ENCODE measurements around the gene DSCAML1. TPM values are rescaled to one million over a fixed set of nuclear protein-coding genes. Genes with fewer than 3 reads are reported as not detected.

The DSCAML1 gene
- total RNA-seq, 1 experiment from 2014 or later: not detected

DNA sequence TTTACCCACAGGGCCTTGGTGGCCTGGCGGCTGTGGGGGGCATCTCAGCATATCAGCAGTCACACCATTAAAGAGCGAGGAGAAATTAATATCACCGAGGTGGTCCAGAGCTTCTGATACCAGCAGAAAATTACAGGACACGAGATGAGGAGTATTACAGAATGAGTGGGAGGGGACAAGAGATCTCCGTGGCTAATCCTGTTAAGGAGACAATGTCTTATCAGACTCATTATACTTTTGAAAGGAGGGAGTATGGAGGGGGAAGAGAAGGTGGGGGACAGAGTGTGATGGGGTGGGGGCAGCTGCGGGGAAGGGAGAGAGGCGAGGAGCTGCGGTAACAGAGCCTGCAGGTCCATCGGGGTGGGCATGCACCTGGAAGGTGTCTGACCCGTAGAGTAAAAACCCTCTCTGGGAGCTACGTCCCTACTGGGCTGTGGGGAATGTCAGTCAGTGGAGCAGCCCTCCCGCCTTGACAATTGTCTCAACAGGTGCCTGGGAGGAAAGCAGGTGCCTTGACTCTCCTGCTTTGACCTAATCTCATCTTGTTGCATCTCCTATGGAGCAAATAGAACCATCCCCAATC, 245.2 kb downstream of the DSCAML1 start:
- in situ Hi-C loops (cut with HindIII; ENCODE audit: low pct_unique_long_range_greater_than_20kb, low sequenced_read_pairs): no loop called here

DNA sequence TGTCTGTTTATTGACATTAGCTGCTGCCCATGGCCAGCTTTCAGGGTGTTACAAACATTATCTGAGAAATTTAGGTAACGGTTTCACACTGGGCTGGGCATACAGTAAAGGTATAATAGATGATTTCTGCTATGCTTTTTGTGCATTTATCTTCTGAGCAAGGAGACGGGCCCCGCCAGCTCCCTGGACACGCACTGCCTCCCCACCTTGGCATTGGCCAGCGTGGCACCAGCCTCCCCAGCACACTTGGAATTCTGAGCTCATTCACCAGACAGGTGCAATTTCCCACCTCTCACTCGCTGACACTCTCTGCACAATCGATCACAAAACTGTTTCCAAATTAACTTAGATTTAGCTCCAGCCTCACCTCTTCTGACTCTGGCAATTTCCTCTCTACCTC, 246.6 kb downstream of the DSCAML1 start:
- in situ Hi-C loops (cut with HindIII; ENCODE audit: low pct_unique_long_range_greater_than_20kb, low sequenced_read_pairs): no loop called here
- DNase-seq (ENCODE audit: low read depth, low spot score): no peak

More for the DNA sequence above, 245.2 kb downstream of the DSCAML1 start:
- DNase-seq (ENCODE audit: low read depth, low spot score): no peak

DNA sequence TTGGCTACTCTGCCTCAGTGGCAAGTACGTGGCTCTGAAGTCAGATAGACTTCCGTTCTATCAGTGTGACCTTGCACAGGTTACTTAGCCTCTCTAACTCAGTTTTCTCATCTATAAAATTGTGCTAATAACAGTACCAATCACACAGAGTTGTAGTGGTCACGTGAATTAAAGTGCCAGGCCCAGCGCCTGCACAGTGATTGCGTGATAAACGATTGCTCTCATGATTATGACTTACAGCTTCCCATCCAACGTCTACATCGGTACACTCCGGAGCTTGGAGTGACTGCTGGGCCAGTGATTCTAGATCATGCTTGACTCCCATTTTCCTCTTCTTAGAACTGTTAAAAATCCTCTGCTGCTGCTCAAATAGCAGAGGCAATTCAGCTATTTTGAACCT, 247.6 kb downstream of the DSCAML1 start:
- in situ Hi-C loops (cut with HindIII; ENCODE audit: low pct_unique_long_range_greater_than_20kb, low sequenced_read_pairs): no loop called here
- no peak for DNase-seq (ENCODE audit: low read depth, low spot score)

DNA sequence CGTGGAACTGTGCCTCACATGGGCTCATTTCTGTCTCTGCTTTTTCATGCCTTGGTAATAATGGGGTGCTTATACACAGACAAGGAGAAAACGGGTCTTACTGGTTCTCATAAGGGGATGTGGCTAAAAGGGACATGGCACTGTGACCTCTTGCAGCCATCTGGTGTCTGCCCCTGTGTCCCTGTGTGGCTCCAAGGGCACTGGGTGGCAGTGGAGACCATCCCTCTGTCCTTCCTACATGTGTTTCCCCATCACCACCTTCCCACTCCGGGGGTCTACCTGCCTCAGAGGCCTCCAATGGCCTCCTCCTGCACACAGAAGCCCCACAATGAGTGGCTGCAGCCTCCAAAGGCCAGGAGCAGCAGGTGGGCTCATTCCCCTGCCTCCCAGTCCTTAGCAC, 248.1 kb downstream of the DSCAML1 start:
- no peak for DNase-seq (ENCODE audit: low read depth, low spot score)
- in situ Hi-C loops (cut with HindIII; ENCODE audit: low pct_unique_long_range_greater_than_20kb, low sequenced_read_pairs): no loop called here

DNA sequence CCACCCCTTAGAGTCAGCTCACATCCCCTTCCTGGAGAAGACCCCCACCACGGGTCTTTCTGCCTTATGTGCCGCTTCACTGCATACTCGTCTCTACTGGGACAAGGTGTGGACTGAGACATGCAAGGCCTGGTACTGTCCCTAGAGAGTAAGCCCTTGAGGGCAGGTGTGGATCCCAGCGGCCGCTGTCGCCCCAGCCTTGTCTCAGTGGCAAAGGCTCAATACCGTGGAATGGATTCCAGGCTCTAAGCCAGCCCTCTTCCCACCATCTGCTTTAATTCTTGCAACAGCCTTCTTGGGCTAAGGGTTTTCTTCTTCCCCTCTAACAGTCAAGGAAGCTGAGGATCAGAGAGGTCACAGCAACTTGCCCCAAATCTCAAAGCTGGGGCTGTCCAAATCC, 249.1 kb downstream of the DSCAML1 start:
- no peak for DNase-seq (ENCODE audit: low read depth, low spot score)
- in situ Hi-C loops (cut with HindIII; ENCODE audit: low pct_unique_long_range_greater_than_20kb, low sequenced_read_pairs): no loop called here

DNA sequence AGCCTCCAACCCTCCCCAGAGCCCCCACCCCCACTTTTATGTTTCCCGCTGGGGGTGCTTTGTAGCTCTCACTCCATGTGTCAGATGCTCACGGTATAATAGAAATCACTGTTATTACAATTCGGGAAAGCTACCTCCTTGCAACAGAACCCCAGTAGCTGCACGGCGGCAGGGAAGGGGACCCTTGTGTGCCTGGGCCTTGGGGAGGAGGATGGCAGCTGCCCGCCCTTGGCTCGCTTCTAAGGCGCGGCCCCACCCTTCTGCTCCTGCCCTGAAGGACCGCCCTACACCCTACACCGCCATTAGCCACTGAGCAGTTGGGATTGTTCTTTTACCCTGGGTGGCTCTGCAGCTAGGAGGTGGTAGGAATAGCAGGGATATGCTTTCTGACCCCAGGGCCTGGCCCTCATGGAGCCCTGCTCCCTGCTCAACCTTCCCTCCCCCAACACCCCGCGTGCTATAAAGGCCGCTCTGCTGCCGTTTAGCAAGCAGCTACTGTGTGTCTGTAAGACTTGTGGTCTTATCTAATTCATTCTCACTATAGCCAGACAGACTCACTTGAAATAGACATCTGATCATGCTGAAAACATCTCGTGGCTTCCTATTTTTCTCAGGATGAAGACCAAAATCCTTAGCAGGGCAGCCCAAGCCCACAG, 249.7 kb downstream of the DSCAML1 start:
- in situ Hi-C loops (cut with HindIII; ENCODE audit: low pct_unique_long_range_greater_than_20kb, low sequenced_read_pairs): no loop called here

DNA sequence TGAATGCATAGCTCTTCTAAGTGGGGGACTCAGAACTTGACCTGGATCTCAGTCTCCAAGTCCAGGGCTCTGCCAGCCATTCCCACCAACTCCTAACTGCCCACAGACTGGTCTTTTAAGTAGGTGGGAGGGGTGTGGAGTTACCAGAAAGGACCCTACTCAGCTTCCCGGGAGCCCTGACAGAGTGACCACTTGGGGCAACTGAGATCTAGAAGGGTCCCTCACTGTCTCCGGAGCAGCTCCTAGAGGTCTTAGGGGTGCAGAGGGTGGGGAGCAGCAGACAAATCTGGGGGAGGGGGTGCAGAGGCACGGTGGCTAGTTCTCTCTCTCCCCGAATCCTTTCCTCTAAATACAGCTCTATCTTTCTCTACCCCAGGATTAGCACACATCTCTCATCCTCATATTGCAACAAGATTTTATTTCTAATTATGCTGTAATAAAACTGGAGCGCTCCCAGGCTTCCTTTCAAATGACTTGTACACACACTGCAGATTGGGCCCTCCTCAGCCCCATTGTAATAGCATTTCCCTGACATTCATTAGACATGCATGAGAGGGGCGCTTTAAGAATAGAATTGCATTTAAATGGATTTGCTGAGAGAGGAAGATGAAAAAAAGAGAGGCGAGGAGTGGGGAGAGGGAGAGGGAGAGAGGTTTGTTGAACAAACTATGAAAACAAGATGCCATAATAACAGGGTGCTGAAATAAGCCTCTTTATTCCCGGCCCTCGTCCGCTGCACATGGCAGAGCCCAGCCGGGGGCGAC, 250.4 kb downstream of the DSCAML1 start:
- DNase-seq (ENCODE audit: low read depth, low spot score): no peak
- in situ Hi-C loops (cut with HindIII; ENCODE audit: low pct_unique_long_range_greater_than_20kb, low sequenced_read_pairs): no loop called here

More for the DNA sequence above, 249.7 kb downstream of the DSCAML1 start:
- DNase-seq (ENCODE audit: low read depth, low spot score): no peak

DNA sequence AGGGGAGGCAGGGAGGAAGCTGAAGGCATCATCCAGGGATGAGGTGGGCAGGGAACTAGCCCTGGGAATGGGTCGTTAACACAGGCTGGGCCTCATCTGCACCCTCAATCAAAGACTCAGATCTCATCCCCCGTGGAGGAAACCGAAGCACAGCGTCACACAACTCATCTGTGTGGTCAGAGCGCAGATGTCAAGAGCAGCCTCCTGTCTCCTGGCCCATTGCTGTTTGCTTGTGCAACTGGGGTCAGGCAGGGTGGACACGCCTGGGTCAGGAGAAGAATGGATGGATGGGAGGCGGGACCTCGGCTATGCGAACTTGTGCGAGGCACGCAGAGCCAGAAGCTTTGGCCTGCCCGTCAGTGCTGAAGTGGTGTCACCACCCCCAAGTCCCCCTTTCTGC, 251.3 kb downstream of the DSCAML1 start:
- no peak for DNase-seq (ENCODE audit: low read depth, low spot score)
- in situ Hi-C loops (cut with HindIII; ENCODE audit: low pct_unique_long_range_greater_than_20kb, low sequenced_read_pairs): no loop called here

DNA sequence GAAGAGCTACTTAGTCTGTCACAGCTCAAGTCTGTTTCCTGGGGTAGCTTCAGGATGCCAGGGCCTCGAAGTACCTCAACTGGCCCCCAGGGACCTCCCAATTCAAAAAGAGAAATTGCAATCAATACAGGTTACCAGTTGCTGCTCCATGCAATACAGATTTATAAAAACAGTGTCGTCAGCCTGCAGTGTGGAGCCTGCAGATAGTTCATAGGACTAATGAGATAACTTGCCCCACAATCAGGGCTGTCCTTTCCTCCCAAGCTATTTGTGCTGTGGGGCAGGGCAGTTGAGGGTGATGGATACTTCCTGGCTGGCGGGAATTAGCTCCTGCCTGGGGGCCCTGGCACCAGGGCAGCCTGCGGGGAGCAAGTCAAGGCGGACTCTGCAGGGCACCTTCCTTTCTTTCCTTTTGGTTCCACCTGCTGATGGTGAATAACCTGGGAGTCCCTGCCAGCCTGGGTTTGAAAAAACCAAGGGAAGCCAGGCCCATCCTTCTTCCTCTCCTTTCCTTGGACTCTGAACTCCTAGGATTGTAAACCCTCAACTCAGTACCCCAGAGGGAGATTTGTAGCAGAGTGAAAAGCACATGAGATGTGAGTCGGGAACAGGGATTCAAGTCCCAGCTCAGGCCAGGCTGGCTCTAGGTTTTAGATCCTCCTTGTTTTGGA, 252.8 kb downstream of the DSCAML1 start:
- in situ Hi-C loops (cut with HindIII; ENCODE audit: low pct_unique_long_range_greater_than_20kb, low sequenced_read_pairs): no loop called here
- DNase-seq (ENCODE audit: low read depth, low spot score): no peak

DNA sequence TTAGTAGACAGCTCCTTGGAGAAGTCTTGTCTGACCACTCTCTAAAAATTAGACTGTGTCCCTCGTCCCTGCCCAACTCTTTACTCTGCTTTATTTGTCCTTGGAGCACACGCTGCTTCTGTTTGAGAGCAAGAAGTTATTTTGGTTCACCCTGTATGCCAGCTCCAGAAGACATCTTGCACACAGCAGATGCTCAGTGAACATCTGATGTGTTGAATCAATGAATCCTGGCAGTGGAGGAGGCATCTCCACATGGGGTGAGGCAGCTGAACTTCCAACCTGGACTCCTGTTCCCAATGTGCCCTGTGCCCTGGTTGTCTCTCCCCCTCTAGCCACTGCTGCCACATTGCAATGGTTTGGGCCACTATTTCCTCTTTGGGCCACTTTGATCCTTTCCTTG, 255.8 kb downstream of the DSCAML1 start:
- DNase-seq (ENCODE audit: low read depth, low spot score): no peak

DNA sequence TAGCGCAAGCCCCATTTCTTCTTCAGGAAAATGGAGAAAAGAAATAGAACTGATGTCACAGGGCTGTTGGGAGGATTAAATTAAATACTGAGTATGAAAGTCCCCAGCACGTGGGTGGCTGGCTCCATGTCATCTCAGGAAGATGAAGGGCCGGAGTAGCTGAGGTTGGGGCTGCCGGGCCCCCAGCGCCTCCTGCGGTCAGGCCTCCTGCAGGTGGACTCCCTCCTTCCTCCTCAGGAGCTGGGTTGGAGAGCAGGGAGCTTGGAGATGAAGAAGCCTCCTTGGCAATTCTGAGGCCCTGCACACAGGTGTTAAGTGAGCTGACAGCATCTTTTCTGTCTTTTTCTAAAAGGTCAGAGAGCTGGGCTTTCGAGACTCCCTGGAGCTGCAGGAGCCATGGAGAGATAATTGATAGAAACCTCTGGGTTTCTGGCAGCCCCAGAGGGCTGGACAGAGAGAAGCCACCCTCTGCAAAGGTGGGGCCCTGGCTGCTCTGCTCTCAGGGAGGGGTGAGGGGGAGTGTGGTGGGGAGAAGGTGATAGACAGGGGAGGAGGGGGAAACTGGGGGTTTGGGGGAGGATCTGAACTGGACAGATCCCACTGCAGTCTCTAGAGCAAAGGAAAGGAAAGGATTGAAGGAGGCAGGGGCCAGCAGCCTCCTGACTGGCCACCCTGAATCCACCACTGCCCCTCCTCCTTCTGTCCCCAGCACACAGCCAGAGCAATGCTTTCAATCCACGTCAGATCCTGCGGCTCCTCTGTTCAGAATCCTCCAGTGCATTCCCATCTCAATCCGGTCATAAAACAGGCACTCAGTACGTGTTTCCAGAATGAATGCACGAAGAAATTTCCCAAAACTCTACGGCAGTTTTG, 258.5 kb downstream of the DSCAML1 start:
- DNase-seq (ENCODE audit: low read depth, low spot score): no peak
- in situ Hi-C loops (cut with HindIII; ENCODE audit: low pct_unique_long_range_greater_than_20kb, low sequenced_read_pairs): no loop called here

More for the DNA sequence above, 255.8 kb downstream of the DSCAML1 start:
- in situ Hi-C loops (cut with HindIII; ENCODE audit: low pct_unique_long_range_greater_than_20kb, low sequenced_read_pairs): no loop called here

DNA sequence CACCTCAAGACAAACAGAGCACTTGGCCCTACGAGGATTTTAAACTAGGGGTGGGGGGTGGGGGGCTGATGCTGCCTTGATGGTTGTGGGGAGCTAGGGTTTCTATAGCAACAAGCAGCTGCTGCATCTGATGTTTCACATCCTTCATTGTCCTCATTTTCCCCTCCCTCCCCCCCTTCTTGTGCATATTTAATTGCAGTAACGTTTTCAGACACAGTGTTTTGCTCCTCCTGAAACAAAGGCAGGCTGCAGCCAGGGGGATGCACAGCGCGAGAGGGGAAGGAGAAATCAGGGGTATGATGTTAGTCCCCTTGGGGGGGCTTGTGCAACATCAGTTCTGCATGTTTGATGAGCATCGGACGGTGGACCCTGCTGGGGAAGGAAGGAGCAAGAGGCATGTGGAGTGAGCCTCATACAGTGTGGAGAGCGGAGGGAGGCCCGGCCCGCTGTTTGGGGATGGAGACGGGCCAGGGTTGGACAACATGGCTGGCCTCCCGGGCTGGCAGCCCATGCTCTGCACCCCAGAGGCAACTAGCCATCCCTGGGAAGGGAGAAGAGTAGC, 261.1 kb downstream of the DSCAML1 start:
- in situ Hi-C loops (cut with HindIII; ENCODE audit: low pct_unique_long_range_greater_than_20kb, low sequenced_read_pairs): no loop called here
- DNase-seq (ENCODE audit: low read depth, low spot score): no peak

DNA sequence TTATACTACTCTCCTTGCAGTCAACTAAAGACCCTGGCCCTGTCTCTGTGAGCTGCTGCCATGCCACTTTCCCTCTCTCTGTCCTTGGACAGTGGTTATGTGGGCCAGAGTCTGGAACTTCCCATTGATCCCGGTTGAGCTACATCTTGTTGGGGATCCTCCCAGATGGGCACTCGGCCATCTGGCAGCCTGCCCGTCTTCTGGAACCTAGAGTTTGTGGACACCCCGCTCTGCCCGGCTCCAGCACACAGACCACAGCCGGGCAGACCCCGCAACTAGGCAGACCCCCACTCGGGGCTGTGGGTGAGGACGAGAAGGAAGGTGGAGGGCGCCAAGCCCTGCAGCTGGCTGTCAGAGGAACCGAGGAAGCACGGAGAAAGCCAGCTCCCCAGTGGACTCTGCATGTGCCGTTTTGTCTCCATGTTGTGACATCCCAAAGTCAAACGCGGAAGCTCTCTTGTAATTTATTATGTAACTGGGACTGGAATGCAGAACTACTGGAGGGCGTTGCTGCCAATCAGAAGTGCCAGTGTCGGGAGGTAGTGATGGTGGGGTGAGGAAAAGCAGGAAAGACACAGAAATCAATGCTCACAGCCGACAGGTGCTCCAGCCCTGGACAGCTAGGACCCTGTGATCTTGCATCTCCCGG, 261.7 kb downstream of the DSCAML1 start:
- in situ Hi-C loops (cut with HindIII; ENCODE audit: low pct_unique_long_range_greater_than_20kb, low sequenced_read_pairs): no loop called here
- DNase-seq (ENCODE audit: low read depth, low spot score): no peak

DNA sequence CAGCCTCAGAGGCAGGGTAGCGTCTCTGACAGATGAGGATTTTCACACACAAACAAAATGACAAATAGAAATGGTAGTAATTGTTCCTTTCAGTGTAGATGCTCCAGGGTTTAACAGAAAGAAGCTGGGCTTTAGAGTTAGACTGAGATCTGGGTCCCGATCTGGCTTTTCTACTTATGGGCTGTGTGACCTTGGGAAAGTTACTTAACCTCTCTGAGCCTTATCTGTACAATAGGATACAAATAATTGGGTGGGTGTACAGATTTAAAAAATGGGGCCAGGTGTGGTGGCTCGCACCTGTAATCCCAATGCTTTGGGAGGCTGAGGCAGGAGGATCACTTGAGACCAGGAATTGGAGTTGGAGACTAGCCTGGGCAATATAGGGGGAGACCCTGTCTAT, 264.4 kb downstream of the DSCAML1 start:
- DNase-seq (ENCODE audit: low read depth, low spot score): no peak
- in situ Hi-C loops (cut with HindIII; ENCODE audit: low pct_unique_long_range_greater_than_20kb, low sequenced_read_pairs): no loop called here

DNA sequence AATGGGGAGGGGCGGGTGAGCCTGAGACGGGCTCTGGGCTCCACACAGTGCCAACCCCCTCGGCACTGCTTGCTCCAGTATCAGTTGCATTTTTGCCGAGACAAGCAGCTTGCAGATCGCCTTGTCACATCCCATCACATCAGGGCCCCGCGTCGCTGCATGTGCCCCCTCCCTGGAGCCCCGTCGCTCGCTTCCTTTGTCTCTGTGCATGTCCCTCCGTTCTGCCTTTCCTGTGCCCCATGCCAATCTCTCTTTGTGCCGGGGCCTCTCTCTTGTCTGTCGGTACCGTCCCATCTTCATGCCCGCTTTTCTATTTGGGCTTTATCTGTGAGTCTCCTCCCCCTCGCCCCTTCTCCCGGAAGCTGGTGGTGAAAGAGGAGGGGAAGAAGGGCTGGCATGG, 267.2 kb downstream of the DSCAML1 start:
- in situ Hi-C loops (cut with HindIII; ENCODE audit: low pct_unique_long_range_greater_than_20kb, low sequenced_read_pairs): no loop called here

DNA sequence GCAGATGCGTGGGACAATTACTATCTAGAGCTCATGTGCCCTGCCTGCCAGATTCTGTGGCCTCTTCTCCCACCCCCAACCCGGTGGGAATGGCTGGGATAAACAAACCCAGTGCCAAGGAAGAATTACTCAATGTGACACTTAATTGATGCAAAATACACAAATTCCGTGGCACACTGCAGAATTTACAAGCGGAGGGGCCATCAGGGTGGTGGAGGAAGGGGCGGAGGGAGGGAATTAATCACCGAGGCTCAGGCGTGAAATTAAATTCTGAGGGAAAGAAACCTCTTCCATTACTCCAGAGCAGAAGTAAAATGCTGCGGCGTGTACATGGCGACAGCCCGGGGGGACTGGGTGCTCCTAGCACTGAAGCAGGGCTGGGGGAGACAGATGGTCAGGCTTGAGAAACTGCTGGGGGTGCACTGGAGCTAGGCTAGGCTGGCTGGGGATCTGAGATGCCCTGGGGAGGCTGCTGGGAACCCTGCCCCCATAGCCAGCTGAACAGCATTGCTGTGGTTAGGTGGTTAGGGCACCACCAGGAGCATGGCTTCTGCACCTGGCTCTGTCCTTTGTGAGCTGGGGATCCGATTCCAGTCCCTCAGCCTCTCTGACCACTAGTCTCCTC, 268.8 kb downstream of the DSCAML1 start:
- in situ Hi-C loops (cut with HindIII; ENCODE audit: low pct_unique_long_range_greater_than_20kb, low sequenced_read_pairs): no loop called here
- no peak for DNase-seq (ENCODE audit: low read depth, low spot score)

More for the DNA sequence above, 267.2 kb downstream of the DSCAML1 start:
- DNase-seq (ENCODE audit: low read depth, low spot score): no peak
